HG03135 (cell line): Measurements from ENCODE around the gene DNAH17.

Experiments
- ATAC-seq: cut with Tn5 transposase; IDR thresholded peaks from one replicate; pipeline ENCODE4 v1.9.1; 2021; ENCODE audit warnings: mild to moderate bottlenecking, moderate library complexity; ENCODE audit not compliant: unreplicated experiment

The DNAH17 gene

DNA sequence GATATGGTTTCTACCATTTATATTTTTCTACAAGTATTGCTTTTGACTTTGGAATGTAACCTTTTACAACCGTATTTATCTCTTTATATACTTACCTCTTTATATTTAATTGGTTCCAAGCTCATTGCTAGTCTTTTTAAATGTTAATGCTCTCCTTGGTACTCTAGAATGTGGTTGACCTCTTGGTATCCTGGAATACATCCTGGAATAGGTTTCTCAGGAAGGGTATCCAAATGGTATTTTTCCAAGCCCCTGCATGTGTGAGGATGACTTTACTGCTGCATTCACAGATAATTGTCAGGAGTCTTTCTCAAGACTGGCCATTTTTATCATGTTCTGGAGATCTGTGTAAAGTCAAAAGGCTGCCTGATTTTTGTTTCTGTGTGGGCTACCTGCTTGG is 30.2 kb downstream of the DNAH17 start:
- ATAC-seq: no peak

DNA sequence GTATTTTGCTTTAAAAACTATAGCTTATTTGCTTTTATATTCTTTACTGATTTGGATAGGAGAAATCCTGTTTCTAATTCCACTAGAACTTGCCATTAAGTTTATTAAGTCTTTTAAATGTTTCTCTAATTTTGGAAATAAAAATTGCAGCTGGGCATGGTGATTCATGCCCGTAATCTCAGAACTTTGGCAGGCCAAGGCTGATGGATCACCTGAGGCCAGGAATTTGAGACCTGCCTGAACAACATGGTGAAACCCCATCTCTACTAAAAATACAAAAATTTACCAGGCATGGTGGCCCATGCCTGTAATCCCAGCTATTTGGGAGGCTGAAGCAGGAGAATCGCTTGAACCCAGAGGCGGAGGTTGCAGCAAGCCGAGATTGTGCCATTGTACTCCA is 30.7 kb downstream of the DNAH17 start:
- no peak for ATAC-seq

DNA sequence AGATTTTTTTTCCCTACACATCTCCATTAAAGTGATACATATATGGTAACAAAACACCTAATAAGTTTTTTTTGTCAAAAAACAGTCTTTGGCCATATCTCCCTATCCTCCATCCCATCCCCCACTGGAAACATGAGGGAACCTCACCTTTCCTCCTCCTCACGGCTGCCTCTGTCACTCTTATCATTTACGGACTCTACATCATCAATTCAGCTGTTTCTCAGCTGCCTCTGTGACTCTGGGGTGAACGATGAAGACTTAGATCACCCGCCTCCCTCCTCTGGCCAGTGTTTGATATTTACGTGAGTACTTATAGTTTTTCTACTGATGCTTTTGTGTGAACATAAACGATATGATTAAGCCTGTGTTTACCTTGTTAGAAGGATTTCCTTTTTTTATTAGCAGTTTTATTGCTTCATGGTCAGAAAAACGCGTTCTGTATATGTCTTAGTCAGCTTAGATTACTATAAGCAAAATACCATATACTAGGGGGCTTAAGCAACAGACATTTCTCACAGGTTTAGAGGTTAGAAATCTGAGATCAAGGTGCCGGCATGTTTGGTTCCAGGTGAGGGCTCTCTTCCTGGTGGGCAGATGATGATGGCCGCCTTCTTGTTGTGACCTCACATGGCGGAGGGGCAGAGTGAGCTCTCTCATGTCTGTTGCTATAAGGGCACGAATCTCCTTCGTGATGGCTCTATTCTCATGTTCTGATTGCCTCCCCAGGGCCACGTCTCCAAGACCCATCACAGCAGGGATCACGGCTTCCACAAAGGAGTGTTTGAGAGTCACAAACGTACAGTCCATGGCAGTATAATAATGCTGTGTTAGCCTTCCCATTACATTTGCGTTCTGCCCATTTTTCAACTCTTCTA is 32.1 kb downstream of the DNAH17 start:
- ATAC-seq: no peak

DNA sequence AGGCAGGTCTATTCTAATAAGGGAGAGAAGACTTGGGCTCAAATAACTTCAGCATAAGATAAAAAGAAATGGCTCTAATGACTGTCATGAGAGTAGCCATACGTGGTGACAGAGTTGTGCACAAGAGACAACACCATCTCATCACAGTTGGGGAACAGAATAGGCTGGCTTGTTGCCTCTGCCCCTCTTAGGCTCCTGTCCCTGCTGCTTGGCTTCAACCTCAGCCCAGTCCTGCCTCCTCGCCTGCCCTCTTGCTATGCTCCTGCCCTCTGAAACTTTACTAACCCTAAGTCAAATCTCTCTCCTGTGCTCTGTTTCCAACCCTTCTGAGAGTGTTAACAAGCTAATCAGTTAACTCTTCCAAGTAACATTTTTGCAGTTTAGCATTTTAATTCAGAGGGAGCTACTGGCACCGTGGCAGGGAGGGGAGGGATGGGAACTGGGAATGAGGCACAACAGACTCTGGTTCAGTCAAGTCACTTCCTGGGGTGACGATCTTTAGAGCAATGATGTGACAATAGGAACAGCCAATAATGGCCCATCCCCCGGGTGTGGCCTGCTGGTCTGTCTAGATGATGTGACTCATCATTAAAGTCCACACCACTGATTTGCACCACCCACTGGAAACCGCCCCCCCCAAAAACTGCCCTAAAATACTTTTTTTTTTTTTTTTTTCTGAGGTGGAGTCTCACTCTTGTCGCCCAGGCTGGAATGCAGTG is 35.5 kb downstream of the DNAH17 start:
- ATAC-seq: no peak

DNA sequence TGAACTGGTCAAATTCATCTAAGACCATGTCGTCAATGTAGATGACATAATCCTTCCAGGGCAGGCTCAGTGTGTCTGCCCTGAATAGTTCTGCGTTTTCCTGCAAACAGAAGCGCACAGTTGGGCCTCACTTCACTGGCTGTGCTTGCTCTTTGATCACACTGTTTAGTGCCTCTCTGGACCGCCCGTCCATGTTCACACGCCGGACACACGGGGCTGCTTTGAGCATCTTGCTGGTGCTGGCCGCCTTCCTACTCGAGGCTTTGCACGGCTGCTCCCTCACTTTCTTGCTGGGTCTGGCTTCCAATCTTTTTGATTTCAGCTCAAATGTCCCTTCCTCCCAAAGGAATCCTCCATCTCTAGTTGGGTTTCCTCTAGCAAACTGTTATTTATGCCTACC is 37.4 kb downstream of the DNAH17 start:
- ATAC-seq: no peak

DNA sequence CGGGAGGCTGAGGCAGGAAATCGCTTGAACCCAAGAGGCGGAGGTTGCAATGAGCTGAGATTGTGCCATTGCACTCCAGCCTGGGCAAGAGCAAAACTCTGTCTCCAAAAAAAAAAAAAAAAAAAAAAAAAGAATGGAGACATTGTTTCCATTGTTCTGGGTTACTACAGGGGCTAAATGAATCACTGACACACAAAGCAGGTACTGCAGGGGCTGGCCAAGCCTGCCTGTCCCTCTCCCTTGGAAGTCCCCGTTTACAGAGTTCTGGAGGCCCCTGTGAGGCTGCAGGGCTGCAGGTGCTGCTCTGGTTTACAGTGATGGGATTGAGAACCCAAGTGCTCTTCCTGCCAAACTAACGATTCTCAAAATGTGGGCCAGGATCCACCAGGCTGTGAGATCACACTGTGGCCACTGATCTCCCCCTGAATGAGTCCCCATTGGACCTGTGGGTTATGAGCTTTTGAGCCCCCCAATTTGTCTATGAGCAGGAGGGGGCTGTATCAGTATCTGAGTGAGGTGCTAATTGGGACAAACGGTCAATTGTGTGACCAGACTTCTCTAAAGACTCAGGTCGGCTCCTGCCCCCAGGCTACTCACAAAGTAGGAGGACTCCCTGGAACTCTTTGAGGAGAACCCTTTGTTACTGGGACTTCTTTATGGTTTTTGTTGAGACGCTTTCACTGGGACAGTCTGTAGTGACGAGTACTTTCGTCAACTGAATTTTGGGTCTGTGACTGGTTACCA is 39.0 kb downstream of the DNAH17 start:
- ATAC-seq: no peak

DNA sequence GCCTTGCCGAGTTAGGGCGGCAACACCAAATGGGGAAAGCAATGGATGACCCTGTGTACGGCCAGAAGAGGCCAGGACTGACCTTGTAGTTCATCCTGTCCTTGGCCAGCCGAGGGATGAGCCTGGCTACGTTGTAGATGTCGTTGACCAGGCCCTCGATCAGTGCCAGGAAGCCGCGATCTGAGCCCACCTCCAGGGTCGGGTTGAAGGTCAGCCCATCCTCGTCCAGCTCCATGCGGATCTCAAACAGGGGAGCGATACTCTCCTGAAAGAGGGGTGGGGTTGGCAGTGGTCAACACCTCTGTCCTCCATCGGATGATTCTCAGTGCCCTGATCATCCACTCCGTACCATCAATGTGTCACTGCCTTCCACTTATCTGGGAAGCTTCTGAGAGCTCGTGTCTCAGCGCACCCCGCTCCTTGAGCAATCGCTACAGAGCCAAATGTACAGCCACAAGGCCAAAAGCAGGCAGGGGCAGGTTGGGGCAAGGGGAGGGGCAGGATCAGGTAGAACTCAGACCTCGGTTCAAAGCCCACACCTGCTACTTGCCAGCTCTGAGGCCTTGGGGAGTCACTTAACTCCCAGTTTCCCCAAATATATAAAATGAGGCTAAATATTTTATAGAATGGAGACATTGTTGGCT is 39.9 kb downstream of the DNAH17 start:
- ATAC-seq: no peak

DNA sequence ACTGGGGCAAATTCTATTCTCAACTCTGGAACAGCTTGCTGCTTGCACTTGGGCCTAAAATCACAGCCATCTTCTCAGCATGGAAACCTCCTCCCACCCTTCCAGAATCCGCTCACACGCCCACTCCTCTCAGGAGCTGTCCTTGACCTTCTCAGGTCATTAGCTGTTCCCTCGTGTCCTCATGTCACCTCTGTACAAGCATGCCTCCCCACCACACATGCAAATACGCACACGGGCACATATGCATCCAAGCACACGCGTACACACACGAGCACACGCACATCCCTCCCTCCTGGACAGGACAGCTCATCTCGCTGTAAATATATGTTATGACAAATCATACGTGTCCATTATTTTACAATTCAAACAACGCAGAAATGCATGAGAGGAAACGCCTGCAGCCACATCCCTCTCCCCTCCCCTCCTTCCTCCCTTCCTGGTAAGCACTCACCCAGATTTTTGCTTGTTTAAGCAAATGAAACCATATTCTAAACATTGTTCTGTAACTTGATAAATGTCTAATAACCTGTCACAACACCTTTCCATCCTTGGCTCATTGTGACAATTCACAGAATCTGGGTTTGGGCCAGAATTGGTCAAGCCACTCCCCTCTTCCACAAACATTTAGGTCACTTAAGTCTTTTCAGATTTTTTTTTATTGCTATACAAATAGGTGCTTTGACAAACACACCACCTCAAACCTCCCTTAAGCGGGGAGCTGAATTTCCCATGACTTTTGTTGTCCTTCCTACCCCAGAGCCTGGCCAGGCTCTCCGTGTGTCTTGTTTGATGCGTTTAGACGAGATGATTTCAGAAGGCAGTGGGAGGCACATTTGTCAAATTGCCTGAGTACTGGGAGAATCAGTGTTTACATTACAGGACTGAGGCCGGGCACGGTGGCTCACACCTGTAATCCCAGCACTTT is 41.7 kb downstream of the DNAH17 start:
- no peak for ATAC-seq

DNA sequence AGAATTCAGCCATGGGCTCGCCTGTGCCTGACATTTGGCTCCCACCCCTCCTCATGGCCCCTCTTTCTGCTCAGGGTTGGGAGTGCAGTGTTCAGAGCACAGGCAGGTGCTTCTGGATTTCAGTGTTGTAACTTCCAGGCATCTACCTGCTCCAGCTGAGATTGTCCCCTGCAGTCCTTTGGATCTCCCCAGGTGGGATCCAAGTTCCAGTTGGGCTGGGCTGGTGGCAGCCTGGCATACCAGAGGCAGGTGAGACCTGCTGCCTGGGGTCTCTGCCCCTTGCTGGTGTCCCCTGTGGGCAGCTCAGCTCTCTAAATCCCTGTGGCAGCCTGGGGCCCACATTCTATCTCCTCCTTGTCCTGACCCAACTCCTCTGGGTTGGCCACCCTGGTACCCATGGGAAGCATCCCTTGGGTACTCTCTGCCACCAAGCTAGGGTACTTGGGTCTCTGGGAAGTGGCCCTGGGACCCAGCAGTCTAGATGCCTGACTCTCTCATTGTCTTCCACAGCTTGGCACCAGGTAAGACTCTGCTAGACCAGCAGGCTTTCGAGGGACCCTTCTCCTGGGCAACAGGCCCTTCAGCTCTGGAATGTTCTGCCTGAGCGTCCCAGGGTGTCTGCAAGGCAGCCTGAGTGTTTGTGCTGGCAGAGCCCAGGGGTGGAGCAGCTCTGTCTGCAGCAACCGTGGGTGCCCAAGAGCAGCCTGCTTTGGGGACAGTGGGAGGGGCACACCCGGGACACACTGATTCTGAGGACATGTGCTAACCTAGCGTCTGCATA is 42.5 kb downstream of the DNAH17 start:
- ATAC-seq: no peak

DNA sequence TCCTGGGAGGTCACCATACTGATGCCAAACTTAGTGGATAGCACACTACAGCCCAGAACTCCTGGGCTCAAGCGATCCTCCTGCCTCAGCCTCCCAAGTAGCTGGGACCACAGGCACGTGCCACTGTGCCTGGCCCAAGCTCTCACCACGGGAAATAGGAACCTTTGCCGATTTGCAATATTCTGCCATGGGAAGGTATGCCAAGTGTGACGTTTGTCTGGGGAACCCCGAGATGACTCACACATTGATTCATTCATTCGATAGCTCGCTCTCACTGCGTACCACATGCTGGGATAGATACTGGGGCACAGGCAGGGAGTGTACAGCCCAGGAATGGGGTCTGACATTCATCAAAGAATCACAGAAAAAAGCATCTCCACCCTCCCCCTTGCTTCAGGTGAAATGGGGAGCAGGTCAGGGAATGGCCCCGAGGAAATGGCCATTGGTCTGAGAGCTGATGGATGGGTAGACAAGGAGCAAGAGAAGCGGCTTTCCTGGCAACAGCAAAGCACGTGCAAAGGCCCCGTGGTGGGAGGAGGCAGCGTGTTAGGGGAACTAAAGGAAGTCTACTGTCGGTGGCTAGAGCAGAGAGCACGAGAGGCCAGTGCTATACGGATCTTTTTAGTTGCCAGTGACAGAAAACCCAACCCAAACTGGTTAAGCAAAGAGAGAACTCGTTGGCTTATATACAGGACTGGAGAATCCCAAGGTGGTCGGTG is 44.1 kb downstream of the DNAH17 start:
- ATAC-seq: no peak

DNA sequence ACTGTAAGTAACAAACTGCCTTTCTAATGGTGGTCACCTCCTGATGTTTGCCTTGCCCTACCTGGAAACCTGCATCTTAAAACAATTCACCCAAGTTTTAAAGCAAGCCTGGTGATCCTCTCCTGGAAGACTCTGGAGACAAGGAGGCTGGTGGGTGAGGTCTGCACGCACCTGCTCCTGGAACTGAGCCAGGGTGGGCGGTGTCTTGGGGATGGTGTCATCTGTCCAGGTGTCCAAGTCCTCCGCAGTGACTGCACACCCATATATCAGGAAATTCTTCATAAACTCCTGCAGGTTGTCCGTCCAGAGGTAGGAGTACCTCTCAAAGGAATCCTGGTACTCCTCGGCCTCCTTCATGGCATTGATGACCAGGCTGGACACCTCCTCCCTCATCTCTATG is 44.9 kb downstream of the DNAH17 start:
- no peak for ATAC-seq

DNA sequence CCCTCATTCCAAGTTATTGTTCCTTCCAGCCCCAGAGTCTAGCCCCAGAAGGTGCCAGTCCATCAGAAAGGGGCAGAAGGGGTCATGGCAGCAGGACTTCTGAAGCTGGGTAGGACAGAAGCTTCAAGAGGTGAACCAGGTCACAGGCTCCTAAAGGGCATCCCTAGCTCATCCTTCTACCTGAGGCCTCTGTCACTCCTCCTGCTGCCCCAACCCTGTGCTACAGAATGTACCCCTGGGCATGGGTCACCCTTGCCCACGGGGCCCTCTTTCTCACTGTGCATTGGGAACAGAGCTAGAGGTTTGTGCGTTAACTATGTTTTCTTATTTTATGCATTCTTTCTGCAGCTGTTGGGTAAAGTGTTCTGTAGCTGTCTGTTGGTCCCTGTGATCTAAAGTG is 46.5 kb downstream of the DNAH17 start:
- no peak for ATAC-seq

DNA sequence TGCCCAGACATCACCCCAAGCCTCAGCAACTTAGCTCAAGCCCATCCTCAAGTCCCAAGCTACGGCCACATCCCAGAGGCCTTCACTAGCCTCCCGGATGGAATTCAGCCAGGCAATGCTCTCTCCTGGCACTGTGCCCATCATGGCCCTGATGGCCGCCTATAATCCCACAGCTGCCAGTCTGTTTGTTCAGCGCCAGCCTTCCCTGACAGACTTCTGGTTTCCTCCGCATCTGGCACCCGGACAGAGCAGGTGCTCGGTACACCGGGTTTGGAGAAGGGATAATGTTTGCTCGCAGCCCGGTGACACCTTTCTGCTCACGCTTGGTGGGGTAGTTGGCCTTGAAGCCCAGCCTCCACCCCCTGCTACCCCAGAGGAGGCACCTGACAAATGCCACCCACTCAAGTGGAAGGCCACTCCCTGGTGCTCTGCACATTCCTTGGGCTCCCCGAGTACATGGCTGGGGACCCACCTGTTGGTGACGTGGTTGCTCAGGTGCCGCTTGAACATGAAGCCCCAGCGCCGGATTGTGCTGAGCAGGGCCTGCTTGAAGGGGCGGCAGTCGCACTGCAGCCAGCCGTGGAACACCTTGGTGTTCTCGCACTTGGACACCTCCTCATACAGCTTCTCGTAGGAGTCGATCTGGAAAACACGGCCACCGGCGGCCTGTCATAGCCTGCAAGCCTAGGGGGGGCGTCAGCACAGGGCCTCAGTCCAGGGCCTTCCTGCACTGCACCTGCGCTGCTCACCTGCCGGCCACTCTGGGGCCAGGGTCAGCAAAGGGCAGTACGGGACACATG is 47.1 kb downstream of the DNAH17 start:
- no peak for ATAC-seq

DNA sequence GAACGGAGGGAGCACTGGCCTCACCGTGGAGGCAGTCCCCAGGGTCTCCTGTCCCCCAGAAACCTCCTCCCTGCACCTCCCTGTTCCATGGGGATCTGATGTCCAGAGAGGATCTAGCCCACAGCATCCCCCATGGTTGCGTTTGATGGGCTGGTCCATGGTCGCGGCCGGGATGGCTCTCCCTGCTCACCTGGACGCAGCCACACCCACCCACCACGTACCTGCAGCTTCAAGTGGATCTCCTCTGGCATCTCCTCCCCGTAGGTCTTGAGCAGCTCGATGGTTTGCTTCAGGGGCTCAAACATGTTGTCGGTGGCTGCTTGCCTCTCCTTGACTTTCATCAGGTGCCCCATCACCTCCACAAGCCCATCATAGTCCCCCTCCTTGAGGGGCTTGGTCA is 47.9 kb downstream of the DNAH17 start:
- ATAC-seq: no peak

DNA sequence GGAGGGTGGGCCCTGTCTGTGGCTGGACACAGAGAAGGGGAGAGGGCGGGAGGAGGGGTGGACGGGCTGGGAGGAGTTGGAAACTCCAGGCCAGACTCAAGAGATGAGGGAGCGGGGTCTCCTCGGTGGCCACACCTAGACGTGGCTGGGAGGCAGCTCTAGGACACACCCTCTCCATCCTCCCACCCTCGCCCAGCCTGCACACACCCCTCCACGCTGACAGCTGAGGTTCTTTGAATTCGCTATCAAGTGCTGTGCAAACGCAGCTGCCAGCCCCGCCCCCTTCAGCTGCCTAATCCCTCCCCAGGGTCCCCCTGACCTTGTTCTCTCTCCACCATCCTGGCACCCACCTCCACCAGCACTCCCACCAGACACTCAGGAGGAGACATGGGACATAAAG is 48.7 kb downstream of the DNAH17 start:
- ATAC-seq: no peak

DNA sequence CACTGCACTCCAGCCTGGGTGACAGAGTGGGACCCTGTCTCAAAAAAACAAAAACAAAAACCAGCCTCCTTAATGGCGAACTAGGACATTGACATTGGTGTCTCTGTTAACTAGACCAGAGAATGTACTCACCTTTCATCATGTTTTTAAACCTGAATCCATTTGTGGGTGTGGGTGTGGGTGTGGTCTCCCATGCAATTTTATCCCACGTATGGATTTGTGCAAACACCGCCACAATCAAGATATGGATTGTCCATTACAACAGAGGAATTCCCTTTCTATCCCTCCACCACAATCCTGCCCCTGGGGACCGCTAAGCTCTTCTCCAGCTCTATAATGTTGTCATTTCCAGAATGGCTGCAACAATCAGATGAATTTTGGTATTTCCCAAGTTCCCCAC is 49.9 kb downstream of the DNAH17 start:
- no peak for ATAC-seq

DNA sequence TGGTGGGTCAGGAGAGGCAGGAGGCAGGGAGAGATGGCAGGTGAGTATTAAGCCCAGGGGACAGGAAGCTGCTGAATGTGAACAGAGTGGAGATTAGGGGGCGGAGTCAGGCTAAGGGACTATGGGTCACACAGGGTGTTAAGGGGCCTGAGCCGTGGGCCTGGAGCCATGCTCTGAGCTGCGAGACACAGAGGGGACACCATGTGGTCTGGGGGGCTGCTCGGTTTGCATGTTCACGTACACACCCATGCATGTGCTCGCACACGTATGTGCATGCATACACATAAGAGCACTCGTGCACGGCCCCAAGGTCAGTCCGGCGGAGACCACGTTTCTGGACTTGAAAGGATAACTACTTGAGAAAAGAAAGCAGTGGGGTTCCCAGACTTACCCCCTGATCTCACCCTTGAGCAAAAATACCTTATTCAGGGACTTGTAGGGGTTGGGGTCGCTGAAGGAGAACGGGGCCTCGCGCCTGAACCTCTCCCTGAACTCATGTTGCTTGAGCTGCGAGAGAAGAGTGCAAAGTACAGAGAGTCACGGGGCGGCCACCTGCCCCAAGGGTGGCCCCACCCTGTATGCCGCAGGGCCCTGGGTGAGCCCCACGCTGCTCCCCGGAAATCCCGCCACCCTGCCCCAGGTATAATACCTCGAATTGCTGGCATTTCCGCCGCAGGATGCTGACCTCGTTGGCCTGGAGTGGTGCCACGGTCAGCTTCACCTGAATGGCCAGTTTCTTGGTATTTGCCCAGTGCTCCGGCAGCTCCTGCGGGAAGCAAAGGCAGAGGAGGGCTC is 50.8 kb downstream of the DNAH17 start:
- ATAC-seq: no peak
